GM19238 (cell line): ENCODE measurements around the gene ZNF322.

Experiments used
- DNase-seq: peaks from one replicate; pipeline ENCODE4 v3.0.0; 2011; ENCODE audit warnings: low spot score; ENCODE audit not compliant: insufficient read length

The ZNF322 gene

GRCh38 chr6:26613689-26614683 lies 45.6 kb downstream of the ZNF322 start:
- DNase-seq, result no peak

- DNase-seq, result no peak
Observed at GRCh38 chr6:26613201-26613600, 46.3 kb downstream of the ZNF322 start.

DNA sequence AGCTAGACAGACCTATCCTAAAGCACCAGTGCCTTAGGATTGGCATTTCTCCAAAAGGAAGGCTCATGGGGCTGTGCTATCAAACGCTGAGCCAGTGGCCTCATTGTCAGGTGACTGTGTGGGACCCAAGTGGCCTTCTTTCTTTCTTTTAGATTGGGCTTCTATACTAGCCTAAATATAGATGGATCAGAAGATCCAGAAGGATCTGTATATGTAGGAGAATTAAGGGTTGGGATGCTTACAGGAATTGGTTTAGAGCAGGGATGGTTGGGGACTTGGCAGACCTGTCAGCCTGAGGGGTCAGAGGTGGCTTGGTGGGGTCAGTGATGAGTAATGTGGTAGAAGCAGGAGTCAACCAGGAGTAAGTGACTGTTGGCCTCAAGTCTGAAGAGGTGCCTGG lies 47.9 kb downstream of the ZNF322 start:
- no peak for DNase-seq

GRCh38 chr6:26609463-26609862 lies 50.1 kb downstream of the ZNF322 start:
- DNase-seq, result no peak

DNA sequence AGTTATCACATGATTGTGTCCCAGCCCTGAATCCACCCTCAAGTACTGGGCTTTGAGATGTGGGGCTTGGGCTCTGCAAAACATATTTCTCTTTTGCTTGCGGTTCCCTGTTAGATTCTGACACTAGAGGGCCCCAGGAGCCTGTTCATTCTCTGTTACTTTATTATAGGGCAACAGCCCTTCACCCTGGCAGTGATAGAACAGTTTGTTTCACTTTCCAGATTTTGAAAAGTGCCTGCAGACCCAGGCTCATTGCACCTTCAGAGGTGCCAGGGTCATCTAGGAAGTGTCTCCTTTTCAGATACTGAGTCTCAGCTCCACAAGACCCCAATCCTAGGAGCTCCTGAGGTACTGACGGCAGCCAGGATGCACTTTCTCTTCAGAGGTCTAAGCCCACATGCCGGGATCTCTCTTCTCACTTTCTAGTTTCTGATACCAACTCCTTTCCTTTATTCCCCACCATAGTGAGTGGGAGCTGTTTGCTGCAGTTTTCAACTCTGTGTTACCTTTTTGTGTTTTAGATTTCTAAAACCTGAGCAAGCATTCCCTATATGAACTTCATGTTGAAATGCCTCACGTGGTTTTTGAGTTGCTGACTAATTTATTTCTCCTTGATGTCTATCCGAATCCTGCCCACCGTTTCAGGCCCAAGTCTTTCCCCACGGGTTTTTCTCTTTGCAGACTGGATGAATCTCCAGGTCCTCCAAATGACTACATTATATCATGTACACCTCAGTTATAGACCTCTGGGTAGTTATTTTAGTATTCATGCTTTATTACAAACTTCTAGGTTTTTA lies 51.9 kb downstream of the ZNF322 start:
- DNase-seq, result peak; percentile 44

GRCh38 chr6:26604797-26605196 lies 54.7 kb downstream of the ZNF322 start:
- no peak for DNase-seq

DNA sequence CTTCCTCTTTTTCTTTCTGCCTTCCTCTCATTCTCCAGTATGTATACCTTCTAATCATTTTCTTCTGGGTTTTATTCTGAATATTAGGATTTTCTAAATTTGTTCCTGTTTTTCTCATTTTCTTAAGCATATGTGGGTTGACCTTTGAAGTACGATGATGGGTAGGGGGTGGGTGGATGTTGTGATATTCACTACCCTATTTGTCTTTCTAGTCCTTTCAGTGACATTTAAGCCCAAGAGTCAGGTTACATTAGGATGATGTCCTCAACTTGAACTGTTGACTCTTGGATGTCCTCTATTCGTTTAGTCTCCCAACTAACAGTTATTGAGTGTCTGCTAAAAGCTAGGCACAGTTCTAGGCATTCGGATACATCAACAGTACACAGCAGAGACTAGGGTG lies 55.5 kb downstream of the ZNF322 start:
- DNase-seq, result no peak

GRCh38 chr6:26602262-26602661 lies 57.3 kb downstream of the ZNF322 start:
- no peak for DNase-seq

- no peak for DNase-seq
Observed at GRCh38 chr6:26600759-26601158, 58.8 kb downstream of the ZNF322 start.

DNA sequence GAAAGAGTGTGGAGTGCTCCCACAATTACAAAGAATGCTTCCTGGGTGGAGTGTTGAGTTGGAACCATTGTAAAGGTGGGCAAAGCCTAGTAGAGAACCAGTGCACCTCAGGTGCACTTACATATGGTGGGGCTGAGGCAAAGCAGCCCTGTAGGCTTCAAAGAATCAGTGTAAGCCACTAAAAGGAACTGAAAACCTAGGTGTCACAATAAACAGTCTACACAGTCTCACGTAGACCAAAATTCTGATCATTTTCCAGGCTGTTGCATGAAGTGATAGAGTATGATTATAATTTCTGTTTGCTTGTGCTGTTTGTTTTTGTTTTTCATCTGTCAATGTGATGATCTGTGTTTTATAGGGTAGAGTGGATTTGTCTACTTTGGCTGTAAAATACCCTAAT lies 60.0 kb downstream of the ZNF322 start:
- DNase-seq, result no peak

GRCh38 chr6:26599134-26599533 lies 60.4 kb downstream of the ZNF322 start:
- DNase-seq, result no peak

- DNase-seq, result no peak
Observed at GRCh38 chr6:26598267-26598666, 61.3 kb downstream of the ZNF322 start.

GRCh38 chr6:26597821-26598220 lies 61.7 kb downstream of the ZNF322 start:
- DNase-seq, result no peak

GRCh38 chr6:26597389-26597766 lies 62.2 kb downstream of the ZNF322 start:
- no peak for DNase-seq

GRCh38 chr6:26596579-26597388 lies 62.8 kb downstream of the ZNF322 start, which contains the start of gene ABT1:
Gene ABT1 (plus strand): TSS chr6:26596953. CDS start chr6:26596983, 30 bp downstream.
- peak; percentile 84 for DNase-seq

DNA sequence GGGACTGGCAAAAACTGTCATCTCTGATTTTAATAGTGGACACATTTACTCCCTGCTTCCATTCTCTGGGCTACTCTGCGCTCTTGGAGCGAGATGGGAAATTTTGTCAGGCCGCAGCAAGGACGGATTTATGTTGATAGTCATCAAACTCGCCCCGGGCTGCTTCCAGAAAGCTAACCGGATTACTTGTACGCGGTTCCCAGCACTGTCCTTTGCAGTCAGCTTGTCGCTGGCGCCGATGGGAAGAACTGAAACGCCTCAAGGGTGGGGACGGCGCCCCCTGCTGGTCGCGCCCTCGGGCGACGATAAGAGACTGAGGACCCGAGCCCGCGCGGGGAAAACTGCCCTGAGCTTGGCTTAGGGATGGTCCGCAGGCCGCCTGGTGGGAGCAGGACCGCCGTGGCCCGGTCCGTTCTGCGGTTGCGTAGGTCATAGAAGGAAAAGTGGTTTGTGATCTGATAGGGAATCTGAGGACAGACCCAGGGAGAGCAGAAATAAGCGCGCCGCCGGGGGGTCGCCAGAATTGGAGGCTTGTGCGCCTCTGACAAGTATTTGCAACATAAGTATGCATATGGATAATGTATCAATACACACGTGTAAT lies 63.8 kb downstream of the ZNF322 start:
- DNase-seq, result peak; percentile 49

DNA sequence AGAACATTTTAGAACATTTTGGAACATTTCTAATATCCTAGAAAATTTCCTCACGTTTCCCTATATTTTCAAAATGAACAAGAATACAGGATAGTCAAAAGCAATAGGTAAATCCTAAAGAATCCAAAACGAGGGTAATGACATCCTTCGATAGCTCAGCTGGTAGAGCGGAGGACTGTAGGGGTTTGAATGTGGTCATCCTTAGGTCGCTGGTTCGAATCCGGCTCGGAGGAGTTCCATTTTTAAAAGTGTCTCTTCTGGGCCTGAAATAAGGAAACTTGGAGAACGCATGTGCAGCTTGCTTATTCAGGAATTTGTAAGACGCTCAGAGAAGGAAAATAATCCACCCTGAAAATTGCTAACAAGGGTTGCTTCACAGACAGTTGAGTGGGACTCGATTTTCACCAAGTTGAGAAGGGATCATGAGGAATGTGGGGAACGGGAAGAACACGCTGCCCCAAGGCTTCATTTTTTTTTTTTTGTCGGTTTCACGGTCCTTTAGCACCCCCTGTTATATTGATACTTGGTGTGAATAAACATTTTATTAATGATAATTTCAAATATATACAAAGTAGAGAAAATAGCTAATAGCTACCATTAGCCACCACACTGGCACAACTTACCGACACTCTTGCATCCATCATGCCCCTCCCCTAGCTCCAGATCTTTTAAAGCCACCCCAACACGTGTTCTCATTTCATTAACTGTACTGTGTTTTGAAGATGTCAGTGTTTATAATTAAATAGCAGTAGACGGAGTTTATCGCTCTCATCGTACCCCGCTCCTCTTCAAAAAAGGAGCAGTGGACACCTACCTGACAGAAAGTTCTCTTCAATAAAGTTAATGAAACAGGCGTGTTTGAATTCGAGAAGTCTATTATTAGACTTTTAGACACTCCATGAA lies 64.6 kb downstream of the ZNF322 start:
- no peak for DNase-seq

GRCh38 chr6:26594131-26594498 lies 65.4 kb downstream of the ZNF322 start:
- DNase-seq, result no peak

DNA sequence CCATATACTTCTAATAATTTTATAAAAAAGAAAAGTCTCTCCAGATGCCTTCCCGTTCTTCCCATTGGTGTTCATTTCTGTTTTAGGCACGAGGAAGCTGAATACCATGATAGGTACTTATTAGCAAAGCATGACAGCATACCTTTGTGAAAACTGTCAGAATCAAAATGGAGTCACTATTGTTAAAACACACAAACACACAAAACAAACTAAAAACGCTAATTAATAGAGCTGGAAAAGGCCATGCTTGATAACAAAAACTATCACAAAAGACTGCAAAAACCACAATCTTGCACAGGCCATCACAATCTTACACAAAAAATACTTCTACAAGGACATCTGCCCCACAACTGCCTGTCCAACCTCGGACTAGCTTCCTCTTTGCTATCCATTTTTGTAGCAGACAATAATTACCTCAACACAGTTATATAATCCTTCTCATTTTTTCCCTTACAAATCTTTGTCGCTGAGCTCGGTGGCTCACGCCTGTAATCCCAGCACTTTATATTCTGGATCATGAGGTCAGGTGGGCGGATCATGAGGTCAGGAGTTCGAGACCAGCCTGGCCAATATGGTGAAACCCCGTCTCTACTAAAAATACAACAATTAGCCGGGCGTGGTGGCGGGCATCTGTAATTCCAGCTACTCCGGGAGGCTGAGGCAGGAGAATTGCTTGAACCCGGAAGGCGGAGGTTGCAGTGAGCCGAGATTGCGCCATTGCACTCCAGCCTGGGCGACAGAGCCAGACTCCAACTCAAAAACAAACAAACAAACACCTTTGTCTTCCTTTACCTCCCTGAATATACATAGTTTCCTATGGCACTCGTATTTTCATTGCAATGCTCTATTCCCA lies 66.0 kb downstream of the ZNF322 start:
- DNase-seq, result no peak
